GOT3 (cell line): Measurements from ENCODE around the gene SELENOM.
"Not testable (repeated sequence)": the region's sequence is repeated elsewhere in the genome, so short reads cannot be mapped to it uniquely, and the experiment has no call there.

ENCODE experiments used
- DNase-seq: peaks from one replicate; lab custom pipeline; 2025; ENCODE audit warnings: mixed read lengths; lab: John Stamatoyannopoulos, UW

Gene SELENOM

GRCh38 chr22:31105282-31105929, 2.0 kb downstream of the SELENOM start:
- no peak for DNase-seq

- DNase-seq: no peak
Observed at GRCh38 chr22:31104869-31105268, 2.5 kb downstream of the SELENOM start.

DNA sequence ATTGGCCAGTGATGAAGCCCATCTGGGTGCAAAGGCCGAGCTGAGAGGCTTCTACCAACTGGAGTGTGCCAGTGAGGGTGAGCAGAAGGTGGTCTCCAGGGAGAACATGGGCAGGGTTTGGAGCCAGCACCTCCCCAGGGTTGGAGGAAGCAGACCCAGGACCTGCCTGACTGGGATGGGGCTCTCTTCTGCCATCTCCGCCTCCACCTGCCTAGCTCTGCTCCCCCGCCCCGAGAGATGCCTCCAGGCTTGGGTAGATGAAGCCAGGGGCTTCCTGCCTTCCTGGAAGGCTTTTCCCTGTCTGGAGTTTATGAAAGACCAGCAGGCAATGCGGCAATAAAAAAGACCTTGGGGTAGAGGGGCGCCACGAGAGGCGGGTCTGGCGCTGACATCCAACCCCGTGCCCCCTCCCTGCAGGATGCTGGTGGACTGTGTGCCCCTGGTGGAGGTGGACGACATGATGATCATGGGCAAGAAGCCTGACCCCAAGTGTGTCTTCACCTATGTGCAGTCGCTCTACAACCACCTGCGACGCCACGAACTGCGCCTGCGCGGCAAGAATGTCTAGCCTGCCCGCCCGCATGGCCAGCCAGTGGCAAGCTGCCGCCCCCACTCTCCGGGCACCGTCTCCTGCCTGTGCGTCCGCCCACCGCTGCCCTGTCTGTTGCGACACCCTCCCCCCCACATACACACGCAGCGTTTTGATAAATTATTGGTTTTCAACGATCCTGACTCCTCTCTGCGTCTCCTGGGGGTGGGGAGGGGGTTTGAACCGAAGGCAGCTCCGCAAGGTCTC, 3.3 kb downstream of the SELENOM start:
- DNase-seq: no peak

- no peak for DNase-seq
Observed at GRCh38 chr22:31103111-31103510, 4.3 kb downstream of the SELENOM start.

GRCh38 chr22:31102441-31103081, 4.8 kb downstream of the SELENOM start:
- DNase-seq: peak; percentile 80

DNA sequence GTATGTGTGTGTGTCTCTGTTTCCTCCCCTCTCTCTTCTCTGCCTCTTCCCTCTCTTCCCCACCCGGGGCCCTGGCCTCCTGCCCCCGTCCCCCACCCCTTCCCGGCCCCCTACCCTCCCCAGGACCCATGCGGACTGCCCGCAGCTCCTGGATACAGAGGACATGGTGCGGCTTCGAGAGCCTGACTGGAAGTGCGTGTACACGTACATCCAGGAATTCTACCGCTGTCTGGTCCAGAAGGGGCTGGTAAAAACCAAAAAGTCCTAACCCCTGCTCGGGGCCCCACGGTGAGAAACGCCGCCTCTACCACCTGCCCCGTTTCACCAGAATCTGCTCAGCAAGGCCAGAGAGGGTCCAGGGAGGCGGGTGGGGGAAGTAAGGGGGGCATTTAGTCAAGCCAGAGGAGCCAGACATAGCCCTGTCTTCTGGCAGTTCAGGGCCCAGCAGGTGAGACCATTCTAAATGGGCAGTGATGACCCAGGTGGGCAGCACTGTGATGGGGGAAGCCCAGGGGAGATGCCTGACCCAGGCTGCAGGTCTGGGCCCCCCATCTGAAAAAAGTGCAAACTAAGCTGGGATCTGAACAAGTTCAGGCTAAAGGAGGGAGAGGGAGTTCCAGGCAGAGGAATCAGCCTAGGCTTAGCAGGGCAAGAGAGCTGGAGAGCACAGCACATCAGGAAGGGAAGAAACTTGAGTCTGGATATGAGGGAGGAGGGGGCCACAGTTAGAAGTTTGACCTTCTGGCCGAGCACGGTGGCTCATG, 6.4 kb downstream of the SELENOM start:
- no peak for DNase-seq

- DNase-seq: no peak
Observed at GRCh38 chr22:31099841-31100761, 7.3 kb downstream of the SELENOM start.

- no peak for DNase-seq
Observed at GRCh38 chr22:31099386-31099785, 8.0 kb downstream of the SELENOM start.

DNA sequence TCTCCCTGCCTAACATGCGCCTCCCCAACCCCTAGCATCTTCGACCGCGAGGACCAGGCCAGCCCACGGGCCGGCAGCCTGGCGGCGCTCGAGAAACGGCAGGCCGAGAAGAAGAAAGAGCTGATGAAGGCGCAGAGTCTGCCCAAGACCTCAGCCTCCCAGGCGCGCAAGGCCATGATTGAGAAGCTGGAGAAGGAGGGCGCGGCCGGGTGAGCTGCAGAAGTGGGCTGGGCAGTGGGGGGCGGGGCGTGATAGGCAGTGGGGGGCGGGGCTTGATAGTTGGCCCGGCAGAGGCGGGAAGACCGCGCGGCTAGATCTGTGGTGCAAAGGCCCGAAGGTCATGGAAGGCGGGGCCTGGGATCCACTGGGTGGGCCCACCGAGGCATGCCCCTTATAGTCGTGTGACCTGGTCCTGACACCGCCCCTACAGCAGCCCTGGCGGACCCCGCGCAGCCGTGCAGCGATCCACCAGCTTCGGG, 8.7 kb downstream of the SELENOM start:
- DNase-seq: no peak

GRCh38 chr22:31097941-31098631, 9.3 kb downstream of the SELENOM start:
- DNase-seq: no peak

DNA sequence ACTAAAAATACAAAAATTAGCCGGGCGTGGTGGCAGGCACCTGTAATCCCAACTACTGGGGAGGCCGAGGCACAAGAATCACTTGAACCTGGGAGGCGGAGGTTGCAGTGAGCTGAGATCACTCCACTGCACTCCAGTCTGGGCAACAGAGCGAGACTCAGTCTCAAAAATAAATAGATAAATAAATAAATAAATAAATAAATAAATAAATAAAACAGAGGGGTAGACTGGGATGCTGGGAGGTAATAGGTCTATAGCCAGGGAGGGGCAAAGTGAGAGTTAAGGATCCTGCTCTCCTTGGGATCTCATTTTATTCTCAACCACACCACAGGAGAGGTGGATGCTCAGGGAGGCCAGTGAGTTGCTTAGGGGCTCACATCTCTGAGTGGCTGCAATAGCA, 9.8 kb downstream of the SELENOM start:
- not testable (repeated sequence) for DNase-seq

DNA sequence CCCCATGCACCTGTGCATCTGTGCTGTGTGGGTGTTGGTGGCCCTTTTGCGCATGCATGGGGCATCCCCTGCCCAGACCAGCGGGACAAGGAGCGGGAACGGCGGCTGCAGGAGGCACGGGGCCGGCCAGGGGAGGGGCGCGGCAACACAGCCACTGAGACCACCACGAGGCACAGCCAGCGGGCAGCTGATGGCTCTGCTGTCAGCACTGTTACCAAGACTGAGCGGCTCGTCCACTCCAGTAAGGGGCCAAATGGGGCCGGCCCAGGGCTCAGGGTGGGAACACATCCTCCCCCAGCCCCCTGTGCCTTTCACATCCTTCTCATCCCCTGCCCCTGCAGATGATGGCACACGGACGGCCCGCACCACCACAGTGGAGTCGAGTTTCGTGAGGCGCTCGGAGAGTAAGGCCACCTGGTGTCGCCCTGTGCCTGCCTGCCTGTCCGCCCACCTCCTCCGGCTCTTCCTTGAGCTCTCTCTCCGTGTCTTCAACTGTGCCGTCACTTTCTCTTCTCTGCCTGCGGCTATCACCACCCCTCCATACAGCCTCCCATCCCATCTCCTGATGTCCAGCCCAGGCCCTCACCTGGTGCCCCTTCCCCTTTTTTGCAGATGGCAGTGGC, 10.6 kb downstream of the SELENOM start:
- DNase-seq: no peak

DNA sequence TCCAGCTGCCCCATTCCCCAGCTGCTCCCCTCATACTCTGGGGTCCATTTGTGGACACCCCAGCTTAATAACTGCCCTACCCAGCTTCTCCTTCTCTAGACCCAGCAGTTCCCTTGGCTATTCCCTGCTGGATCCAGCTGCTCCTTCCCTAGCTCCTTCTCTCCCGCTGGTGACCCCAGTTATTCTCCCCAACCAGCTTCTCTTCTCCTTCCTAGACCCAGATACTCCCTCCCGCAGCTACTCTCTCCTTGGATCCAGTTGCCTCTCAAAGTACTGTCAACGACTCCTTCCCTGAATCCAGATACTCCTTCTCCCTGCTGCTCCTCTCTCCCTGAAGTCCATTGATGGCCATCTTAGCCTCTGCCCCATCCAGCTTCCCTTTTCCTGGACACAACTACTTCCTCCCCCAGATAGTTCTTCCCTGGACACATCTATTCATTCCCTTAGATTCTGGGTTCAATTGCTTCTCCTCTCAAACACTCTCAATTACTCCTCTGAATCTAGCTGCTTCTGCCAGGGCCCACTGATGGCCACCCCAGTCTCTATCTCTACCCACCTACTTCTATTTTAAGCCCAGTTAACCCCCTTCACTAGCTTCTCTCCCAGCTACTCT, 11.6 kb downstream of the SELENOM start:
- DNase-seq: no peak

DNA sequence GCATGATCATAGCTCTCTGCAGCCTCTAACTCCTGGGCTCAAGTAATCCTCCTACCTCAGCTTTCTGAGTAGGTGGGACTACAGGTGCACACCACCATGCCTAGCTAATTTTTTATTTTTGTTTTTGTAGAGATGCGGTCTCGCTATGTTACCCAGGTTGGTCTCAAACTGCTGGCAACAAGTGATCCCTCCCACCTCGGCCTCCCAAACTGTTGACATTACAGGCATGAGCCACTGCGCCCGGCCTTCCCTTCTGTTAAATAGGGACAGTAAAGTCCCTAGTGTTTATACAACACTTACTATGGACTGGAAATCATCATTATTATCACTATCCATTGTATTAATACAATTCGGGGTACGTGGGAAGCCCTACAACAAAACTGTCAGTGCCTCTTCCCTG, 12.6 kb downstream of the SELENOM start:
- no peak for DNase-seq

GRCh38 chr22:31094021-31094551, 13.3 kb downstream of the SELENOM start:
- DNase-seq: no peak

- DNase-seq: no peak
Observed at GRCh38 chr22:31093086-31093850, 14.1 kb downstream of the SELENOM start.

- no peak for DNase-seq
Observed at GRCh38 chr22:31092161-31092560, 15.2 kb downstream of the SELENOM start.
